DND-41 (cell line): ENCODE results near the gene RPL26.
A peak's percentile ranks its signal among the peaks of the same experiment; 100 is the strongest.

ENCODE experiments used
- ATAC-seq: fragments of 200-7000 bp; cut with Tn5 transposase; 3 replicates; pipeline ENCODE4 v1.9.1; 2021; ENCODE audit warnings: low read depth; ENCODE audit not compliant: insufficient read depth
- DNase-seq: peaks from one replicate; pipeline ENCODE4 v3.0.0-alpha.2; 2020
- H2AFZ ChIP-seq: 2 replicates; pipeline ENCODE4 v1.6.0; 2012; ENCODE audit warnings: low read depth, low read length
- H3K27ac ChIP-seq: 2 replicates; pipeline ENCODE4 v1.5.1; 2012; ENCODE audit warnings: low read length, inconsistent platforms
- H3K27me3 ChIP-seq: fragments of 200-600 bp; sonication (generic); 2 replicates; pipeline ENCODE4 v1.6.0; 2012; ENCODE audit warnings: low read length, mild to moderate bottlenecking, inconsistent platforms; ENCODE audit not compliant: insufficient read depth, poor library complexity
- H3K36me3 ChIP-seq: 2 replicates; pipeline ENCODE4 v1.5.1; 2012; ENCODE audit warnings: low read length, inconsistent platforms; ENCODE audit not compliant: insufficient read depth
- H3K4me1 ChIP-seq: 2 replicates; pipeline ENCODE4 v1.5.1; 2012; ENCODE audit warnings: mild to moderate bottlenecking, low read length; ENCODE audit not compliant: insufficient read depth
- H3K4me2 ChIP-seq: 2 replicates; pipeline ENCODE4 v1.6.0; 2012; ENCODE audit warnings: mild to moderate bottlenecking, moderate library complexity, low read length, inconsistent platforms; ENCODE audit not compliant: insufficient read depth
- H3K4me3 ChIP-seq, 2 experiments: fragments of 200-600 bp in 1 of 2; shearing (Covaris generic) in 1 of 2; 2 replicates each; pipeline ENCODE4 v1.5.1; 2012 to 2016; ENCODE audit warnings: inconsistent platforms in 2 of 2, low read length in 2 of 2, mild to moderate bottlenecking in 2 of 2, low read depth in 1 of 2, moderate library complexity in 1 of 2
- H3K79me2 ChIP-seq: 2 replicates; pipeline ENCODE4 v1.6.0; 2012; ENCODE audit warnings: low read length, inconsistent platforms; ENCODE audit not compliant: insufficient read depth
- H3K9ac ChIP-seq: 2 replicates; pipeline ENCODE4 v1.6.0; 2012; ENCODE audit warnings: low read depth, mild to moderate bottlenecking, inconsistent platforms, low read length, moderate library complexity
- H3K9me3 ChIP-seq: 2 replicates; pipeline ENCODE4 v1.5.1; 2012; ENCODE audit warnings: low read length, moderate library complexity, mild to moderate bottlenecking, inconsistent platforms; ENCODE audit not compliant: insufficient read depth, severe bottlenecking
- H4K20me1 ChIP-seq: 2 replicates; pipeline ENCODE4 v1.6.0; 2012; ENCODE audit warnings: low read length; ENCODE audit not compliant: insufficient read depth
- CTCF ChIP-seq: IDR thresholded peaks from 2 replicates; pipeline ENCODE4 v1.5.1; 2012; ENCODE audit warnings: borderline replicate concordance, low read length, moderate library complexity, mild to moderate bottlenecking; ENCODE audit not compliant: poor library complexity, severe bottlenecking; ENCODE audit errors: extremely low read depth
- EZH2 ChIP-seq: IDR thresholded peaks from 3 replicates; pipeline ENCODE4 v1.6.1; 2012; ENCODE audit warnings: borderline replicate concordance, low read depth, mild to moderate bottlenecking, moderate library complexity, low read length, inconsistent platforms; ENCODE audit not compliant: severe bottlenecking

RPL26 gene

GRCh38 chr17:8409966-8410882 is 27.2 kb upstream of the RPL26 start:
- Histone ChIP-seq H3K4me1 (peaks cover 7% of the 10 kb centered on the region), H3K4me2 (peak overlapping the region; percentile 51), H4K20me1 (no peaks in the 10 kb centered on the region), H3K27ac (no peak overlapping the region), H3K79me2 (no peaks in the 10 kb centered on the region), H3K36me3 (no peaks in the 10 kb centered on the region), H3K4me3 (no peak overlapping the region), H3K27me3 (peaks cover 7% of the 10 kb centered on the region), H3K9ac (no peak overlapping the region), H2AFZ (peak overlapping the region; percentile 63), H3K9me3 (no peaks in the 10 kb centered on the region)
- TF ChIP-seq CTCF (peak; percentile 96), EZH2 (no peak)
- ATAC-seq (peak; percentile 95), DNase-seq (peak; percentile 79)

- Histone ChIP-seq H2AFZ (no peak overlapping the region), H3K9ac (no peak overlapping the region), H3K27me3 (peaks cover 7% of the 10 kb centered on the region), H3K4me3 (no peak overlapping the region), H3K27ac (no peak overlapping the region), H3K36me3 (no peaks in the 10 kb centered on the region), H3K9me3 (no peaks in the 10 kb centered on the region), H3K4me1 (peaks cover 7% of the 10 kb centered on the region), H4K20me1 (no peaks in the 10 kb centered on the region), H3K79me2 (no peaks in the 10 kb centered on the region), H3K4me2 (no peak overlapping the region)
- TF ChIP-seq CTCF (no peak), EZH2 (no peak)
- ATAC-seq (no peak), DNase-seq (no peak)
These were observed 25.4 kb upstream of the RPL26 start for GRCh38 chr17:8408371-8408770.

GRCh38 chr17:8406174-8406573 is 23.2 kb upstream of the RPL26 start:
- H3K27me3 ChIP-seq, result no peaks in the 10 kb centered on the region
- H3K36me3 ChIP-seq, result no peaks in the 10 kb centered on the region
- peaks cover 7% of the 10 kb centered on the region for H3K4me1 ChIP-seq
- no peaks in the 10 kb centered on the region for H4K20me1 ChIP-seq
- H3K79me2 ChIP-seq, result no peaks in the 10 kb centered on the region
- H3K9me3 ChIP-seq, result no peaks in the 10 kb centered on the region
- DNase-seq (no peak), ATAC-seq (no peak)
- no peak overlapping the region for H2AFZ ChIP-seq
- H3K27ac ChIP-seq, result no peak overlapping the region
- no peak overlapping the region for H3K4me2 ChIP-seq
- TF ChIP-seq CTCF (no peak), EZH2 (no peak)
- no peak overlapping the region for H3K9ac ChIP-seq
- H3K4me3 ChIP-seq, result no peak overlapping the region
